ENCODE data around the gene DAO. TPM values are rescaled to one million over a fixed set of nuclear protein-coding genes. Genes with fewer than 3 reads are reported as not detected.
"Not testable (repeated sequence)": the region's sequence is repeated elsewhere in the genome, so short reads cannot be mapped to it uniquely, and the experiment has no call there.

Gene DAO
- total RNA-seq, 1 experiment from 2014 or later = not detected

GRCh38 chr12:108865169-108865568 is 14.7 kb upstream of the DAO start:
- Histone ChIP-seq H3K79me1 (ENCODE audit: insufficient read depth, low read depth, low read length, poor library complexity, severe bottlenecking) (no peaks in the 10 kb centered on the region), H2BK12ac (ENCODE audit: insufficient read length, low read depth, low read length) (no peak overlapping the region), H4K20me1 (ENCODE audit: control insufficient read depth, insufficient read depth, insufficient read length) (no peaks in the 10 kb centered on the region), H2AFZ (ENCODE audit: low read length) (no peak overlapping the region), H3K27ac (ENCODE audit: insufficient read length, low read depth, low read length) (no peak overlapping the region), H4K5ac (ENCODE audit: insufficient read length, low read depth, low read length) (no peak overlapping the region), H2BK20ac (ENCODE audit: low read depth, low read length, poor library complexity, severe bottlenecking) (no peak overlapping the region), H3K79me2 (ENCODE audit: insufficient read depth, low read length) (no peaks in the 10 kb centered on the region), H3K23me2 (ENCODE audit: insufficient read length, low read depth, low read length, poor library complexity, severe bottlenecking) (no peaks in the 10 kb centered on the region), H4K8ac (replicated peaks; ENCODE audit: insufficient read length, low read depth, low read length) (no peak overlapping the region), H3K56ac (ENCODE audit: insufficient read length, low read depth, low read length) (no peak overlapping the region), H3K23ac (ENCODE audit: insufficient read length, low read depth, low read length) (no peak overlapping the region), H4K91ac (ENCODE audit: insufficient read length, low read depth, low read length) (no peak overlapping the region), H3T11ph (ENCODE audit: low read length) (no peak overlapping the region), H3K18ac (ENCODE audit: insufficient read length, low read depth, low read length) (no peak overlapping the region), H3K4me2 (ENCODE audit: insufficient read depth, insufficient read length, low read length) (no peak overlapping the region), H3K4me1 (ENCODE audit: insufficient read depth, low read length) (no peaks in the 10 kb centered on the region), H3K9ac (ENCODE audit: extremely low read depth, insufficient read length, low read length) (no peak overlapping the region), H3K14ac (ENCODE audit: insufficient read depth, low read length) (no peak overlapping the region), H2BK5ac (ENCODE audit: insufficient read length, low read length) (no peak overlapping the region), H3K4ac (ENCODE audit: low read depth, low read length) (no peak overlapping the region), H2BK15ac (ENCODE audit: low read depth, low read length) (no peak overlapping the region), H2AK5ac (ENCODE audit: insufficient read length, low read length) (no peak overlapping the region), H2BK120ac (ENCODE audit: low read depth, low read length, poor library complexity, severe bottlenecking) (no peak overlapping the region), H3K27me3 (ENCODE audit: insufficient read depth, low read length) (no peaks in the 10 kb centered on the region), H3K9me3 (ENCODE audit: control insufficient read depth, low read depth, low read length) (no peaks in the 10 kb centered on the region)
- TF ChIP-seq CTCF (conservative IDR thresholded peaks at IDR 0.05) = no peak
- Mint-ChIP-seq H3K9me3 (peaks cover 4 to 6% of the 10 kb centered on the region in 2 experiments; a peak in 3 of 5 replicates), H3K4me1 (peaks cover 6% of the 10 kb centered on the region in 2 experiments), H3K36me3 (ENCODE audit: insufficient read depth in 1 of 3, low read depth in 3 of 3) (peaks cover 2 to 5% (median 2%) of the 10 kb centered on the region in 3 experiments; a peak in 4 of 7 replicates), H3K27ac (no peak overlapping the region), H3K27me3 (ENCODE audit: low read depth) (no peaks in the 10 kb centered on the region), H3K4me3 (no peak overlapping the region)
- no peak for DNase-seq
- WGBS (ENCODE audit: extremely low coverage, insufficient read length, low lambda C conversion rate) = no CpG with 5 or more reads among the region's 4 CpGs

- not testable (repeated sequence) for H3K56ac ChIP-seq (ENCODE audit: insufficient read length, low read depth, low read length); H3K27ac Mint-ChIP-seq; H2BK120ac ChIP-seq (ENCODE audit: low read depth, low read length, poor library complexity, severe bottlenecking); H4K20me1 ChIP-seq (ENCODE audit: control insufficient read depth, insufficient read depth, insufficient read length); H3K23ac ChIP-seq (ENCODE audit: insufficient read length, low read depth, low read length); H4K5ac ChIP-seq (ENCODE audit: insufficient read length, low read depth, low read length); H3K14ac ChIP-seq (ENCODE audit: insufficient read depth, low read length); H3K79me2 ChIP-seq (ENCODE audit: insufficient read depth, low read length); H3K36me3 Mint-ChIP-seq (ENCODE audit: insufficient read depth in 1 of 3, low read depth in 3 of 3); H2AFZ ChIP-seq (ENCODE audit: low read length); H3K4me1 Mint-ChIP-seq; H3K4me2 ChIP-seq (ENCODE audit: insufficient read depth, insufficient read length, low read length); H2BK12ac ChIP-seq (ENCODE audit: insufficient read length, low read depth, low read length); H3K9me3 ChIP-seq (ENCODE audit: control insufficient read depth, low read depth, low read length); H4K91ac ChIP-seq (ENCODE audit: insufficient read length, low read depth, low read length); H3K27me3 ChIP-seq (ENCODE audit: insufficient read depth, low read length); H3K9me3 Mint-ChIP-seq; H2BK20ac ChIP-seq (ENCODE audit: low read depth, low read length, poor library complexity, severe bottlenecking); H3K27ac ChIP-seq (ENCODE audit: insufficient read length, low read depth, low read length); H3K27me3 Mint-ChIP-seq (ENCODE audit: low read depth); H2AK5ac ChIP-seq (ENCODE audit: insufficient read length, low read length); H3K4me1 ChIP-seq (ENCODE audit: insufficient read depth, low read length); H3K23me2 ChIP-seq (ENCODE audit: insufficient read length, low read depth, low read length, poor library complexity, severe bottlenecking); H3K9ac ChIP-seq (ENCODE audit: extremely low read depth, insufficient read length, low read length); H4K8ac ChIP-seq (replicated peaks; ENCODE audit: insufficient read length, low read depth, low read length); H3K79me1 ChIP-seq (ENCODE audit: insufficient read depth, low read depth, low read length, poor library complexity, severe bottlenecking); H2BK5ac ChIP-seq (ENCODE audit: insufficient read length, low read length); H3K18ac ChIP-seq (ENCODE audit: insufficient read length, low read depth, low read length); H3T11ph ChIP-seq (ENCODE audit: low read length); H3K4ac ChIP-seq (ENCODE audit: low read depth, low read length); H3K4me3 Mint-ChIP-seq; DNase-seq; H2BK15ac ChIP-seq (ENCODE audit: low read depth, low read length)
- no CpG with 5 or more reads among the region's 10 CpGs for WGBS (ENCODE audit: extremely low coverage, insufficient read length, low lambda C conversion rate)
These were observed 13.8 kb upstream of the DAO start for GRCh38 chr12:108866083-108866482.

Measured in H9 (cell line).